Hematopoietic multipotent progenitor cell treated with erythropoietin and hydrocortisone succinate and interleukin-3 and kit ligand, for 17 days (in vitro differentiated cells): ENCODE results near the gene APOLD1.

Experiments used
- DNase-seq: peaks from one replicate; pipeline ENCODE4 v3.0.0-alpha.2; 2015; ENCODE audit warnings: low spot score

Gene APOLD1

DNA sequence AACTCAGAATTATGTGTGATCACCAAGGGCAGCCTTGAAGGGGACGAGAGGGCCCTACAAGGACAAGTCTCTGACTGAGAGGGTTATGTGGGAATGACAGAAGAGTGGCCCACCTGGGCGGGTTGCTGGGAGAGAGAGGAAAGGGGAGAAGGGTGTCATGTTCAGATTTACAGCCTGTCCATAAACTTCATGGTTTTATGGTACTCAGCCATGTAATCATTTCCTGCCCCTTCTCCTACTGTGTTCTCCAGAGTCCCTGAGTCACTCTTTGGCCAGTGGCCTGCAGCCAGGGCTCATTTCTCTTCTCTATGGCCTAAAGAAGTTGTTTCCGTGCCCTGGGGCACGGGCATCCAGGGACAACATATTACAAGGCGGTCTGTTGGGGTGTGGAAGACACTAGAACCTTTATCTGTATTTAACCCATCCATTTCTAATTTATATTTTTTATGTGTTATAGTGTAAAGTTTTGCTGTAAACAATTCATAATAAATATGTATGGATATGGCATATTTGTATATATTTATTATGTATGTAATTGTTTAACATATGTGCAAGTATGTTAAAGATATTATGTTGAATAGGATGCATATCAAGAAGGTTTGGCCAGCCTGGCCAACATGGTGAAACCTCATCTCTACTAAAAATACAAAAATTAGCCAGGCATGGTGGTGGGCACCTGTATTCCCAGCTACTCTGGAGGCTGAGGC lies 54.6 kb downstream of the APOLD1 start:
- no peak for DNase-seq

DNA sequence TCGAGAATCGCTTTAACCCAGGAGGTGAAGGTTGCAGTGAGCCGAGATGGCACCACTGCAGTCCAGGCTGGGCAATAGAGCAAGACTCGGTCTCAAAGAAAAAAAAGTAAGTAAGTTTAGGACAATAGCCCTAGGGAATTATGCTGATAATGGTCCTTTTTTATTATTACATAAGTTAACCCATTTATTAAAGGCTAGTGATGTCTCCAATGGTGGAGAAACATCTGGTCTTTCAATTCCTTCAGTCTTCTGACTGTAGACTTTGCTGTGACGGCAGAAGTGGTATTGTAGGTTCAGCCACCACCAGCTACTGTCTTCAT lies 55.1 kb downstream of the APOLD1 start:
- DNase-seq: no peak
